RWPE2 (cell line): Measurements from ENCODE around the gene TPSB2.

Source experiments
- ATAC-seq: fragments of 200-7000 bp; cut with Tn5 transposase; 3 replicates; pipeline ENCODE4 v1.9.1; 2021; ENCODE audit warnings: low read depth
- DNase-seq: peaks from one replicate; pipeline ENCODE4 v3.0.0-alpha.2; 2020; ENCODE audit warnings: low spot score
- H3K27ac ChIP-seq: fragments of 450-650 bp; 2 replicates; pipeline ENCODE4 v1.5.1; 2017; ENCODE audit warnings: mild to moderate bottlenecking; ENCODE audit not compliant: poor library complexity, severe bottlenecking
- H3K27me3 ChIP-seq: fragments of 250-450 bp; sonication (Bioruptor Pico); 2 replicates; pipeline ENCODE4 v1.5.1; 2021; ENCODE audit warnings: mild to moderate bottlenecking, moderate library complexity; ENCODE audit not compliant: insufficient read depth, poor library complexity, severe bottlenecking
- H3K36me3 ChIP-seq: fragments of 250-450 bp; sonication (Bioruptor Pico); 2 replicates; pipeline ENCODE4 v1.5.1; 2020; ENCODE audit warnings: low read depth, mild to moderate bottlenecking, moderate library complexity
- H3K4me1 ChIP-seq: fragments of 250-450 bp; sonication (Bioruptor Pico); 2 replicates; pipeline ENCODE4 v1.5.1; 2021; ENCODE audit warnings: mild to moderate bottlenecking, moderate library complexity; ENCODE audit not compliant: insufficient read depth, poor library complexity, severe bottlenecking
- H3K4me3 ChIP-seq: fragments of 250-450 bp; sonication (Bioruptor Pico); 2 replicates; pipeline ENCODE4 v1.5.1; 2021; ENCODE audit warnings: mild to moderate bottlenecking, moderate library complexity; ENCODE audit not compliant: severe bottlenecking
- H3K9me3 ChIP-seq: fragments of 250-450 bp; sonication (Bioruptor Pico); 2 replicates; pipeline ENCODE4 v1.5.1; 2021; ENCODE audit warnings: mild to moderate bottlenecking, moderate library complexity; ENCODE audit not compliant: severe bottlenecking
- TF ChIP-seq, protein P1 (sequence below): fragments of 450-650 bp; IDR thresholded peaks from one replicate; pipeline ENCODE4 v1.5.1; 2017; ENCODE audit warnings: mild to moderate bottlenecking, moderate library complexity; ENCODE audit not compliant: poor library complexity, severe bottlenecking

Gene TPSB2

DNA sequence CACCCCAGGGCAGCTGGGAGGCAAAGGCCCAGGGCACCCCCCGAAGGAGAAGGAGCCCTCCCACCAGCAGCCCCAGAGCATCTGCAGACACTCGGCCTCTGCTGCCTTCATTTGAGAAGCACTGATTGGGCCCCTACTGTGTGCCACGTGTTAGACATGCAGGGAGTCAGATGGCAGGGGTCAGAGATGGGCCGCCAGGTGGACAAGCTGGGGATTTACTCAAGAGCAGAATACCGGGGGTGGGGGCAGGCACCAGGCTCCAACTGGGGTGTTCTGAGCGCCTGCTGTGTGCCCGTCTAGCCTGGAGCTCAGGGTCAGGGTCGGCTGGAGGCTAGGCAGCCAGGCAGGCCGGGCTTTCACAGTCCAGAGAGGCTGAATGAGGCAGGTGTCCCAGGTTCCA lies 23.7 kb downstream of the TPSB2 start:
- no peaks in the 10 kb centered on the region for H3K27me3 ChIP-seq
- no peak overlapping the region for H3K27ac ChIP-seq
- TF ChIP-seq, protein P1, sequence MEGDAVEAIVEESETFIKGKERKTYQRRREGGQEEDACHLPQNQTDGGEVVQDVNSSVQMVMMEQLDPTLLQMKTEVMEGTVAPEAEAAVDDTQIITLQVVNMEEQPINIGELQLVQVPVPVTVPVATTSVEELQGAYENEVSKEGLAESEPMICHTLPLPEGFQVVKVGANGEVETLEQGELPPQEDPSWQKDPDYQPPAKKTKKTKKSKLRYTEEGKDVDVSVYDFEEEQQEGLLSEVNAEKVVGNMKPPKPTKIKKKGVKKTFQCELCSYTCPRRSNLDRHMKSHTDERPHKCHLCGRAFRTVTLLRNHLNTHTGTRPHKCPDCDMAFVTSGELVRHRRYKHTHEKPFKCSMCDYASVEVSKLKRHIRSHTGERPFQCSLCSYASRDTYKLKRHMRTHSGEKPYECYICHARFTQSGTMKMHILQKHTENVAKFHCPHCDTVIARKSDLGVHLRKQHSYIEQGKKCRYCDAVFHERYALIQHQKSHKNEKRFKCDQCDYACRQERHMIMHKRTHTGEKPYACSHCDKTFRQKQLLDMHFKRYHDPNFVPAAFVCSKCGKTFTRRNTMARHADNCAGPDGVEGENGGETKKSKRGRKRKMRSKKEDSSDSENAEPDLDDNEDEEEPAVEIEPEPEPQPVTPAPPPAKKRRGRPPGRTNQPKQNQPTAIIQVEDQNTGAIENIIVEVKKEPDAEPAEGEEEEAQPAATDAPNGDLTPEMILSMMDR, result no peak
- no peak for DNase-seq
- H3K4me1 ChIP-seq, result no peaks in the 10 kb centered on the region
- no peaks in the 10 kb centered on the region for H3K9me3 ChIP-seq
- no peak overlapping the region for H3K4me3 ChIP-seq
- H3K36me3 ChIP-seq, result no peaks in the 10 kb centered on the region
- no peak for ATAC-seq

DNA sequence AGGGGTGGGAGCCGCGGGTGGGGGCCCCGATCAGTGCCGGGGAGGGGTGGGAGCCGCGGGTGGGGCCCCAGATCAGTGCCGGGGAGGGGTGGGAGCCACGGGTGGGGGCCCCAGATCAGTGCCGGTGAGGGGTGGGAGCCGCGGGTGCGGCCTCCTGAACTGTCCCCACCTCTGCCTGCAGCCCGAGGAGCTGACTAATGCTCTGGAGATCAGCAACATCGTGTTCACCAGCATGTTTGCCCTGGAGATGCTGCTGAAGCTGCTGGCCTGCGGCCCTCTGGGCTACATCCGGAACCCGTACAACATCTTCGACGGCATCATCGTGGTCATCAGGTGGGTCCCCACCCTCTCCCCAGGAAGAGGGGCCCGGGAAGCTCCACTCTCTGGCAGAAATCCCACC lies 25.1 kb downstream of the TPSB2 start:
- Histone ChIP-seq H3K36me3 (no peaks in the 10 kb centered on the region), H3K27me3 (no peaks in the 10 kb centered on the region), H3K27ac (no peak overlapping the region), H3K4me1 (no peaks in the 10 kb centered on the region), H3K4me3 (no peak overlapping the region), H3K9me3 (no peaks in the 10 kb centered on the region)
- TF ChIP-seq, protein P1, result no peak
- DNase-seq (no peak), ATAC-seq (no peak)

DNA sequence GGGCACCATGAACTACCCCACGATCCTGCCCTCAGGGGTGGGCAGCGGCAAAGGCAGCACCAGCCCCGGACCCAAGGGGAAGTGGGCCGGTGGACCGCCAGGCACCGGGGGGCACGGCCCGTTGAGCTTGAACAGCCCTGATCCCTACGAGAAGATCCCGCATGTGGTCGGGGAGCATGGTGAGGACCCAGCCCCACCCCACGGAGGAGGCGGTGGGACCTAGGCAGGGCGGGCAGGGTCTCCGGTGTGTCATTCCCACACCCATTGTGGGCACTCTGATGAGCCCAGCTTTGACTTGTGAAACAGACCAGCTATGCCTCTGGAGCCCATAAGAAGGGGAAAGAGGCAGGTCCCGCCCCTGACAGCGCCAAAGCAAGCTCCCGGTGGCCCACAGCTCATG lies 27.7 kb downstream of the TPSB2 start:
- ATAC-seq (no peak), DNase-seq (no peak)
- Histone ChIP-seq H3K27me3 (no peaks in the 10 kb centered on the region), H3K4me1 (no peaks in the 10 kb centered on the region), H3K36me3 (no peaks in the 10 kb centered on the region), H3K9me3 (no peaks in the 10 kb centered on the region), H3K27ac (no peak overlapping the region), H3K4me3 (no peak overlapping the region)
- TF ChIP-seq, protein P1, result no peak

DNA sequence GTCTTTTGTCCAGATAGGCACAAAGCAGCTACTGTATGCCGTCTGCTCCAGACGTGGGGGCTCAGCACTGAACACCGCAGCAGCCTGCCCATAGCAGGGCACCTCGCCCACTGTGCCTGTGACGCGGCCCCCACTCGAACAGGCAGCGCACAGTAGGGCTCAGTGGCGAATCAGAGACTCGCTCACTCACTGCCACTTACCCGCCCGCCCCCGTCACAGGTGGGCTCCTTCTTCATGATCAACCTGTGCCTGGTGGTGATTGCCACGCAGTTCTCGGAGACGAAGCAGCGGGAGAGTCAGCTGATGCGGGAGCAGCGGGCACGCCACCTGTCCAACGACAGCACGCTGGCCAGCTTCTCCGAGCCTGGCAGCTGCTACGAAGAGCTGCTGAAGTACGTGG lies 28.5 kb downstream of the TPSB2 start:
- ATAC-seq, result no peak
- no peak overlapping the region for H3K4me3 ChIP-seq

DNA sequence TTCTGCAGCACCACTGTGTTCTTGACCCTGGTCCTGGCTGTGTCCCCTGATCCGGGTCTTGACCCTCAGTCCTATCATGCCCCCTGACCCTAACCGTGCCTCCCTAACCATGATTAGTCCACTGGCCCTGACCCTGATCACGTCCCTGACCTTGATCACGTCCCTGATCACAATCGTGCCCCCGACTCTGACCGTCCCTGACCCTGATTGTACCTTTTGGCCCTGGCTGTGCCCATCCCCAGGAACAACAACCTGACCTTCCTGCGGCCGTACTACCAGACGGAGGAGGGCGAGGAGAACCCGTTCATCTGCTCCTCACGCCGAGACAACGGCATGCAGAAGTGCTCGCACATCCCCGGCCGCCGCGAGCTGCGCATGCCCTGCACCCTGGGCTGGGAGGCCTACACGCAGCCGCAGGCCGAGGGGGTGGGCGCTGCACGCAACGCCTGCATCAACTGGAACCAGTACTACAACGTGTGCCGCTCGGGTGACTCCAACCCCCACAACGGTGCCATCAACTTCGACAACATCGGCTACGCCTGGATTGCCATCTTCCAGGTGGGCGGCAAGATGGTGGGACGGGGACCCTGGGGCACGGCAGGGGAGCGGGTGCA lies 29.9 kb downstream of the TPSB2 start:
- TF ChIP-seq, protein P1, result no peak
- Histone ChIP-seq H3K27me3 (no peaks in the 10 kb centered on the region), H3K4me1 (no peaks in the 10 kb centered on the region), H3K9me3 (no peaks in the 10 kb centered on the region), H3K4me3 (no peak overlapping the region), H3K36me3 (no peaks in the 10 kb centered on the region), H3K27ac (no peak overlapping the region)
- no peak for DNase-seq
- no peak for ATAC-seq

More for the DNA sequence above, 28.5 kb downstream of the TPSB2 start:
- Histone ChIP-seq H3K27me3 (no peaks in the 10 kb centered on the region), H3K9me3 (no peaks in the 10 kb centered on the region), H3K4me1 (no peaks in the 10 kb centered on the region), H3K27ac (no peak overlapping the region), H3K36me3 (no peaks in the 10 kb centered on the region)
- DNase-seq, result no peak
- TF ChIP-seq, protein P1, result no peak
